ENCODE measurements around the gene TMIGD3. TPM values are rescaled to one million over a fixed set of nuclear protein-coding genes. Genes with fewer than 3 reads are reported as not detected.
"Not testable (repeated sequence)": the region's sequence is repeated elsewhere in the genome, so short reads cannot be mapped to it uniquely, and the experiment has no call there.

Gene TMIGD3
- 13.7 TPM for total RNA-seq
- long read RNA-seq, partial matches to known transcripts = 3 of 10 reads
- long read RNA-seq, other reads (novel, unspliced or antisense) = 7 of 10 reads

- DNase-seq (ENCODE audit: low spot score) = no peak
Measured at GRCh38 chr1:111503585-111504060, at the start of gene TMIGD3, which contains the start of gene ADORA3. Gene TMIGD3, minus strand, starts transcription at chr1:111503633. Its CDS starts 279 bp downstream, at chr1:111503354. Gene ADORA3, minus strand, starts transcription at chr1:111503633. Its CDS starts 279 bp downstream, at chr1:111503354.

GRCh38 chr1:111553196-111553595 lies 49.8 kb upstream of the TMIGD3 start:
- DNase-seq (ENCODE audit: low spot score) = no peak

- DNase-seq (ENCODE audit: low spot score) = no peak
Measured at GRCh38 chr1:111552587-111552986, 49.2 kb upstream of the TMIGD3 start.

- DNase-seq (ENCODE audit: low spot score) = no peak
Measured at GRCh38 chr1:111551623-111552411, 48.4 kb upstream of the TMIGD3 start.

- DNase-seq (ENCODE audit: low spot score) = not testable (repeated sequence)
Measured at GRCh38 chr1:111547786-111548185, 44.4 kb upstream of the TMIGD3 start.

- DNase-seq (ENCODE audit: low spot score) = no peak
Measured at GRCh38 chr1:111542187-111542586, 38.8 kb upstream of the TMIGD3 start.

- no peak for DNase-seq (ENCODE audit: low spot score)
Measured at GRCh38 chr1:111541721-111542120, 38.3 kb upstream of the TMIGD3 start.

GRCh38 chr1:111540928-111541327 lies 37.5 kb upstream of the TMIGD3 start:
- no peak for DNase-seq (ENCODE audit: low spot score)

- no peak for DNase-seq (ENCODE audit: low spot score)
Measured at GRCh38 chr1:111538343-111539025, 35.1 kb upstream of the TMIGD3 start.

GRCh38 chr1:111535256-111536191 lies 32.1 kb upstream of the TMIGD3 start:
- DNase-seq (ENCODE audit: low spot score) = no peak

GRCh38 chr1:111520053-111520452 lies 16.6 kb upstream of the TMIGD3 start:
- DNase-seq (ENCODE audit: low spot score) = no peak

- DNase-seq (ENCODE audit: low spot score) = no peak
Measured at GRCh38 chr1:111517469-111518225, 14.2 kb upstream of the TMIGD3 start.

GRCh38 chr1:111516005-111516535 lies 12.6 kb upstream of the TMIGD3 start:
- no peak for DNase-seq (ENCODE audit: low spot score)

- no peak for DNase-seq (ENCODE audit: low spot score)
Measured at GRCh38 chr1:111515291-111516004, 12.0 kb upstream of the TMIGD3 start.

GRCh38 chr1:111513410-111514020 lies 10.1 kb upstream of the TMIGD3 start:
- DNase-seq (ENCODE audit: low spot score) = no peak

GRCh38 chr1:111512931-111513330 lies 9.5 kb upstream of the TMIGD3 start:
- DNase-seq (ENCODE audit: low spot score) = no peak

- DNase-seq (ENCODE audit: low spot score) = no peak
Measured at GRCh38 chr1:111512132-111512889, 8.9 kb upstream of the TMIGD3 start.

GRCh38 chr1:111511370-111511769 lies 7.9 kb upstream of the TMIGD3 start:
- no peak for DNase-seq (ENCODE audit: low spot score)

Measured in mesenteric fat pad (tissue), 1 donor.